Esophagus muscularis mucosa (tissue), 4 donors: ENCODE results near the gene TNNT2.

ENCODE experiments used
- CTCF ChIP-seq, 3 experiments: fragments of 200-600 bp in 2 of 3; fragments of 450-650 bp in 1 of 3; sonication (generic) in 2 of 3; IDR thresholded peaks; one replicate each; pipeline ENCODE4 v1.5.1; 2017 to 2019; ENCODE audit warnings: antibody characterized with exemption in 3 of 3, mild to moderate bottlenecking in 2 of 3, moderate library complexity in 1 of 3
- EP300 ChIP-seq: sonication (generic); formaldehyde crosslinking; IDR thresholded peaks from one replicate; pipeline ENCODE4 v1.6.1; 2017; ENCODE audit warnings: antibody characterized with exemption
- POLR2A ChIP-seq: fragments of 450-650 bp; IDR thresholded peaks from one replicate; pipeline ENCODE4 v1.6.1; 2017; ENCODE audit warnings: antibody characterized with exemption, moderate library complexity, mild to moderate bottlenecking, low read depth
- POLR2AphosphoS5 ChIP-seq, 2 donors: sonication (generic); formaldehyde crosslinking; IDR thresholded peaks; one replicate each; pipeline ENCODE4 v1.6.1; 2017; ENCODE audit warnings: antibody characterized with exemption in 2 of 2

- TF ChIP-seq CTCF (IDR thresholded peaks at IDR 0.05) (no peak), POLR2AphosphoS5 (IDR thresholded peaks at IDR 0.05) (no peak), POLR2A (no peak), EP300 (no peak)
Measured at GRCh38 chr1:201356236-201356635, 21.2 kb downstream of the TNNT2 start.
